ENCODE data around the gene NTSR1.

DNA sequence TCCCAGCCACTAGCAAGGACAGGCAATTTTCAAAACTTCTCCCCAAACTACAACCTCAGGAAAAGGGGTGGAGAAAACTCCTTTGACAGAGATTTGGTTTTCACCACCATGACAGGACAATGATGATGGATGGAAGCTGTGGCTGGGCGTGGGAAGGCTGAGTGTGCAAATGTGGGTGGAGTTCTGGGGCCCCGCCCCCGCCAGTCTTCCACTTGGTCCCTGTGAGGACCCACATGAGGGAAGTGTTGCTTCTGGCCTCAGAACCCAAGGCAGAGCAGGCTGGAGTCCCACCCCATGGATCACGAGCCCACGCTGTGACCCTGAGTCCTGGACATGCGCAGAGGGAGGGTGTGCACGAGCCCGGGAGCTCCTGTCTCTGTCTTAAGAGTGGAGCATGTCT, 66.1 kb downstream of the NTSR1 start:
- TF ChIP-seq, protein P1, sequence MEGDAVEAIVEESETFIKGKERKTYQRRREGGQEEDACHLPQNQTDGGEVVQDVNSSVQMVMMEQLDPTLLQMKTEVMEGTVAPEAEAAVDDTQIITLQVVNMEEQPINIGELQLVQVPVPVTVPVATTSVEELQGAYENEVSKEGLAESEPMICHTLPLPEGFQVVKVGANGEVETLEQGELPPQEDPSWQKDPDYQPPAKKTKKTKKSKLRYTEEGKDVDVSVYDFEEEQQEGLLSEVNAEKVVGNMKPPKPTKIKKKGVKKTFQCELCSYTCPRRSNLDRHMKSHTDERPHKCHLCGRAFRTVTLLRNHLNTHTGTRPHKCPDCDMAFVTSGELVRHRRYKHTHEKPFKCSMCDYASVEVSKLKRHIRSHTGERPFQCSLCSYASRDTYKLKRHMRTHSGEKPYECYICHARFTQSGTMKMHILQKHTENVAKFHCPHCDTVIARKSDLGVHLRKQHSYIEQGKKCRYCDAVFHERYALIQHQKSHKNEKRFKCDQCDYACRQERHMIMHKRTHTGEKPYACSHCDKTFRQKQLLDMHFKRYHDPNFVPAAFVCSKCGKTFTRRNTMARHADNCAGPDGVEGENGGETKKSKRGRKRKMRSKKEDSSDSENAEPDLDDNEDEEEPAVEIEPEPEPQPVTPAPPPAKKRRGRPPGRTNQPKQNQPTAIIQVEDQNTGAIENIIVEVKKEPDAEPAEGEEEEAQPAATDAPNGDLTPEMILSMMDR (IDR thresholded peaks at IDR 0.05) = no peak
- TF ChIP-seq POLR2A (IDR thresholded peaks at IDR 0.05) = no peak

Data from ovary (tissue), 3 donors.